ENCODE results near the gene MUC5B. TPM values are rescaled to one million over a fixed set of nuclear protein-coding genes. Genes with fewer than 3 reads are reported as not detected.

The MUC5B gene
- total RNA-seq, 1 donor, result not detected

DNA sequence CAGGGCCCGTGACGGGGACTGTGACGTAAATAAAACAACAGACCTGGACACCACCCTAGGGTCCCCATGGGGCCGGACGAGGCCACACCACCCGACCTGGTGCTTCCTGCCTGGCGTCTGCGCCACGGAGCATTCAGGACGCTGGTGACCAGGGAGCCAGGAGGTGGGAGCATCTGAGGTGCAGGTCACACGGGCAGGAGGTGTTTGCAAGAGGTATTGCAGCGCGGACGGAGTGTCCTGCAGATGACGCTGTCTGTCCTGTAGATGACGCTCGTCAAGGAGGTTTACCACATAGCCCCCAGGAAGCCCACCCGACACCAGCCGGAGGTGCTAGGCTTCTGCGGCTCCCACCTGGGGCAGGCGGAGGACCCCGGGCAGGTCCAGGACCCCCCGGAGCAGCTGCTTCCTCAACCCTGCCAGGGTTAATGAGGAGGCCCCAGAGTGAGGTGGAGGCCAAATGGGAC, 986 bp upstream of the MUC5B start:
- no peak for DNase-seq (ENCODE audit: low read depth)
- H3K4me3 ChIP-seq (ENCODE audit: low read depth, low read length), result no peak overlapping the region
- TF ChIP-seq, protein P1, sequence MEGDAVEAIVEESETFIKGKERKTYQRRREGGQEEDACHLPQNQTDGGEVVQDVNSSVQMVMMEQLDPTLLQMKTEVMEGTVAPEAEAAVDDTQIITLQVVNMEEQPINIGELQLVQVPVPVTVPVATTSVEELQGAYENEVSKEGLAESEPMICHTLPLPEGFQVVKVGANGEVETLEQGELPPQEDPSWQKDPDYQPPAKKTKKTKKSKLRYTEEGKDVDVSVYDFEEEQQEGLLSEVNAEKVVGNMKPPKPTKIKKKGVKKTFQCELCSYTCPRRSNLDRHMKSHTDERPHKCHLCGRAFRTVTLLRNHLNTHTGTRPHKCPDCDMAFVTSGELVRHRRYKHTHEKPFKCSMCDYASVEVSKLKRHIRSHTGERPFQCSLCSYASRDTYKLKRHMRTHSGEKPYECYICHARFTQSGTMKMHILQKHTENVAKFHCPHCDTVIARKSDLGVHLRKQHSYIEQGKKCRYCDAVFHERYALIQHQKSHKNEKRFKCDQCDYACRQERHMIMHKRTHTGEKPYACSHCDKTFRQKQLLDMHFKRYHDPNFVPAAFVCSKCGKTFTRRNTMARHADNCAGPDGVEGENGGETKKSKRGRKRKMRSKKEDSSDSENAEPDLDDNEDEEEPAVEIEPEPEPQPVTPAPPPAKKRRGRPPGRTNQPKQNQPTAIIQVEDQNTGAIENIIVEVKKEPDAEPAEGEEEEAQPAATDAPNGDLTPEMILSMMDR (IDR thresholded peaks at IDR 0.05; ENCODE audit: insufficient read depth, low read depth, low read length), result no peak

DNA sequence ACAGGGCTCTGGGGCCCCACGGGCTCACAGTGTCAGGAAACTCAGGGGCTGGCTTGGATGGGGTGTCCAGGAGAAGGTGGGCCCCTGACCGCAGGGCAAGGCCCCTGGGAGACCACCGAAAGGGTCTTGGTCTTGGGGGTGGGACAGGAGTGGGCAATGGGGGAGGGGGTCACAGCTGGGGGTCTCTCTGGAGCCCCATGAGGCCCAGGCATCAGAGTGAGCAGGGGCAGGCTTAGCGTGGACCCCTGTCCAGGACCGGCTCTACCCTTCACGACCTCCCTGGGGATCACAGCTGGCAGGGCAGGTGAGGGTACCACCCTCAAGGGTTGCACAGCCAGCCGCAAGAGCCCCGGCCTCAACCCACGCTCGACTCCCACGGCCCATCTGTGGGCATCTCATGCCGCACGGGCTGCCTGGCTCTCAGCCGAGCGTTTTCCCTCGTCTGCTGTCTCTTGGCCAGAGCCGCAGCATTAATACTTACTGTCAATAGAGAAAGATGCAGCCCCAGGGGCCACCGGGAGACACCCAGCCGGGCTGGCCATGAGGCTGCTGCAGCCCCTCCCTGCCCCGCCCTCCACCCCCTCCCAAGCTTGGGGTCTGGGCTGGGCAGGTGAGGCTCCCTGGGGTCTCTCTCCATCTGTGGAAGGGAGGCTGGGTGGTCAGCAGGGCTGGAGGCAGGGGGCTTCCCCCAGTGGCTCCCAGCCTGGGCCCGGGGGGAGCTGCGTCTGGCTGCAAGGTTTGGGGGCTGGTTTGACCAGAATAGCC, 662 bp downstream of the MUC5B start:
- H3K4me3 ChIP-seq (ENCODE audit: low read depth, low read length), result no peak overlapping the region
- no peak for DNase-seq (ENCODE audit: low read depth)
- TF ChIP-seq, protein P1 (IDR thresholded peaks at IDR 0.05; ENCODE audit: insufficient read depth, low read depth, low read length), result no peak

DNA sequence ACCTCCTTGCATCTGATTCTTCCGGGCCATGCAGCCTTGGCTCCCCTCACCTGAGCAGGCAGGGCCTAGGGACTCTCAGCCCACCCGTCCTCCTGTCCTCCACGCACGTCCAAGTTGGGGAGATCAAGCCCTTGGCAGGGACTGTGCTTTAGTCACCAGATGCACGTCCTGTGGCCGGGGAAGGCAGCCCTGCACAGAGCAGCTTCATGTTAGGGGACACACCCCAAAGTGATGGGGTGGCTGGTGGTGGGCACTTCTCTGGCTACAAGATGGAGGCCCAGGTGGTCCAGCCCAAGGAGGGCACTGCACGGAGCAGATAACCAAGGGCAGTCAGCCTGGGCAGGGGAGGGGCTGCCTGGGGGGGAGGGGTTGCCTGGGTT, 1.2 kb downstream of the MUC5B start:
- no peak overlapping the region for H3K4me3 ChIP-seq (ENCODE audit: low read depth, low read length)
- DNase-seq (ENCODE audit: low read depth), result no peak
- TF ChIP-seq, protein P1 (IDR thresholded peaks at IDR 0.05; ENCODE audit: insufficient read depth, low read depth, low read length), result no peak

DNA sequence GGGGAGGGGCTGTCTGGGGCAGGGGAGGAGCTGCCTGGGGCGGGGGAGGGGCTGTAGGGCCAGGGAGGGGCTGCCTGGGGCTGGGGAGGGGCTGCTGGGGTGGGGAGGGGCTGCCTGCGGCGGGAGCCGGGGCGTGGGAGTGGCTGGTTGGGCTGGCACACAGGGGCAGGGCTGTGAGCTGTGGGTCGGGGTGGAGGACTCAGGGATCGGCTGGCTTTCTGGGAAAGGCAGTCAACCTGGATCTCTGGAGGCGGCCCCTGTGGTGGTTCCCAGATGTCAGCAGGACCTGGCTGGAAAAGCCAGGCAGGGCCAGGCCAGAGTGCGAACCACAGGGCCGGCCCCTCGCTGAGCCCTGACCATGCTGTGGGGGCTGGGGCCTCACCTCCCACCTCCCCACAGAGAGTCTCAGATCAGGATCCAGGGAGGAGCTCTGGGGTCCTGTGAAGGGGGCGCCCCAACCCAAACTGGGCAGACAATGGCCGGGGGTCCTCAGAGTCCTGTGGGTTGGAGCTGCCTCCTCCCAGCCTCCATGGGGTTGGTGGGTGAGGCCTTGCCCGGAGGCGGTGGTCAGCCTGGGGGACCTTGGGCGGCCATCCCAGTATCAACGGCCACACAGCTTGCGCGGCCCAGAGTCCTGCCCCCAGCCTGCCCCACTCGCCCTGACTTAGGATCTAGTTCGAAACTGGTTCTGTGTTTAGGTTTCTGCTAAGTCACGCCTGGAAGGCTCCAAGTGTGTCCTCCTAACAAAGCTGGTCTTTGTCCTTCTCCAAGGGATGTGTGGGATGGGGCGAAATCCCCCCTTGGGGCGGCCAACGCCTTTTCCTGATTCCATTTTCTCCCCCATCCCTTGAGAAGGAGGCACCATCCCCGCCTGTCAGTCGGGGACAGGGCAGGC, 1.9 kb downstream of the MUC5B start:
- TF ChIP-seq, protein P1 (IDR thresholded peaks at IDR 0.05; ENCODE audit: insufficient read depth, low read depth, low read length), result no peak
- DNase-seq (ENCODE audit: low read depth), result no peak
- no peak overlapping the region for H3K4me3 ChIP-seq (ENCODE audit: low read depth, low read length)

DNA sequence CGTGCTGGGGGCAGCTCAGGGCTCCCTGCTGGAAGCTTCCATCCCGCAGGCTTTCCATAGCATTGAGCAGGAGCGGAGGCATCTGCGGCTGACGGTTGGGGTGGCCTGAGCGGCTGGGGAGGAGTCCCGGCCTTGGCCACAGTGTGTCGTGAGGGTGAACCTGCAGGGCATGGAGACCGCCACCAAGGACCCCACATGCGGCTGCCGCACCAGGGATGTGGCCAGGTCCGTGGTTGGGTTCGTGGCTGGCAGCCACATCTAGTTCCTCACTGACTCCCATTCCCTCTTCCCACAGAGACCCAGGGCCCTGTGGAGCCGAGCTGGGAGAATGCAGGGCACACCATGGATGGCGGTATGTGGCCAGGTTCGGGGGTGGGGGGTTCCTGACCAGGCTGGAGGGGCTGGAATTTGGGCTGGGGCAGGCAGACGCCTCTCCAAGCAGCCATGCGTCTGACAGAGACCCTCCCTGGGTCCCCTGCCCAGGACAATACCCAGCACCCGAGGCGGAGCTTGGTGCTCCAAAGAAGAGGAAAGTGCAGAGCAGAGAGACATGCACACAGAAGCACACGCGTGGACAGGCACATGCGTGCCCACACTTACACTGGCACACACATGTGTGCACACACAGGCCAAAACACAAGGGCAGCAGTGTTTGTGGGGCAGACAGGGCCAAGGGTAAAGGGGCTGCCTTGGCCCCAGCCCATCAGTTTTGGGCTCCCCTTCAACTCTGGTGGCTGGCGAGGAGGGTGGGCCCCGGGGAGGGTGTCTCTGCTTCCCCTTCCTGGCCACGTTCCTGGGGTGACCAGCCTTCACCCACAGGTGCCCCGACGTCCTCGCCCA, 2.7 kb downstream of the MUC5B start:
- no peak overlapping the region for H3K4me3 ChIP-seq (ENCODE audit: low read depth, low read length)
- DNase-seq (ENCODE audit: low read depth), result no peak
- TF ChIP-seq, protein P1 (IDR thresholded peaks at IDR 0.05; ENCODE audit: insufficient read depth, low read depth, low read length), result no peak

DNA sequence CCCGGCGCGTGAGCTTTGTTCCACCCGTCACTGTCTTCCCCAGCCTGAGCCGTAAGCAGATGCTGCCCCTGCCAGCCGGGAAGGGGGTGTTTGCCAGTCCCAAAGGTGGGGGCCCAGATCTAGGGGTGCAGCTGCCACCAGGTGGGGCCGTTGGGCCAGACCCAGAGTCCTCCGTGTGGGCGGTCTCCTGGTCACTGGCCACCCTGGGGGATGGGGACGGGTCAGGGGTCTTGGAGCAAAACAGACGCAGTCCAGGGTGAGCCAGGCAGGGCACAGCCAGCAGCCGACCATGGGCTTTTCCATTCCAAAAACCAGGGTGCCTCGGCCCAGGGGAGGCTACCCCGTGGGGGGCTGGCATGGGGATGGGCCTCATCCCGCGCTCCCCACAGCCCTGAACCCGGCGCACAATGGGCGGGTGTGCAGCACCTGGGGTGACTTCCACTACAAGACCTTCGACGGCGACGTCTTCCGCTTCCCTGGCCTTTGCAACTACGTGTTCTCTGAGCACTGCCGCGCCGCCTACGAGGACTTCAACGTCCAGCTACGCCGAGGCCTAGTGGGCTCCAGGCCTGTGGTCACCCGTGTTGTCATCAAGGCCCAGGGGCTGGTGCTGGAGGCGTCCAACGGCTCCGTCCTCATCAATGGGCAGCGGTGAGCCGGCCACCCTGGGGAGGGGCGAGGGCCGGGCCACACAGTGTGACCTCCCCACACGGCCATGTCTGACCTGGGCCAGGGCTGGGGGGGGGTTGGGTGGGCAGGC, 3.5 kb downstream of the MUC5B start:
- H3K4me3 ChIP-seq (ENCODE audit: low read depth, low read length), result no peak overlapping the region
- TF ChIP-seq, protein P1 (IDR thresholded peaks at IDR 0.05; ENCODE audit: insufficient read depth, low read depth, low read length), result no peak
- DNase-seq (ENCODE audit: low read depth), result no peak
